Measurements from ENCODE around the gene DPYD. TPM values are rescaled to one million over a fixed set of nuclear protein-coding genes. Genes with fewer than 3 reads are reported as not detected.

Gene DPYD
- total RNA-seq (10 to 100 TPM; 17.3 to 25.5 TPM), polyA plus RNA-seq (ENCODE audit: insufficient read length in 2 of 2) (1 to 10 TPM; 3.7 to 3.8 TPM)
- long read RNA-seq, donor 1 = 0 reads
- long read RNA-seq, donor 2 = 0 reads
- long read RNA-seq, donor 3 = 0 reads
- long read RNA-seq, donor 4, full-length matches to known transcripts = 2 of 2 reads
- long read RNA-seq, donor 4, partial matches to known transcripts = 0 of 2 reads
- long read RNA-seq, donor 4, other reads (novel, unspliced or antisense) = 0 of 2 reads

GRCh38 chr1:97920832-97921571 lies at the start of gene DPYD:
TSS of gene DPYD (minus strand) at chr1:97921034. CDS start at chr1:97920922, 112 bp downstream.
- H3K27me3 ChIP-seq (ENCODE audit: control insufficient read depth, insufficient read depth, low read length) = peaks cover 6% of the 10 kb centered on the region
- no peaks in the 10 kb centered on the region for H3K36me3 ChIP-seq (ENCODE audit: control insufficient read depth, insufficient read depth, low read length)
- peak within 1 kb of the TSS; percentile 86 for H3K27ac ChIP-seq (ENCODE audit: low read depth, low read length)
- peaks cover 7% of the 10 kb centered on the region for H3K4me1 ChIP-seq (ENCODE audit: control insufficient read depth, insufficient read depth, low read length)
- peak; percentile 68 to 95 (median 74) for DNase-seq (ENCODE audit: low read depth in 4 of 6, low spot score in 6 of 6)
- H3K4me3 ChIP-seq (ENCODE audit: low read depth, low read length) = peak within 1 kb of the TSS; percentile 83
- no peaks in the 10 kb centered on the region for H3K9me3 ChIP-seq (ENCODE audit: control insufficient read depth, insufficient read depth, low read length)
- 0% methylated on average over 39 of the region's 50 CpGs for WGBS (ENCODE audit: insufficient coverage)

- Histone ChIP-seq H3K9me3 (ENCODE audit: control insufficient read depth, insufficient read depth, low read length) (no peaks in the 10 kb centered on the region), H3K27me3 (ENCODE audit: control insufficient read depth, insufficient read depth, low read length) (no peaks in the 10 kb centered on the region), H3K27ac (ENCODE audit: low read depth, low read length) (no peak overlapping the region), H3K36me3 (ENCODE audit: control insufficient read depth, insufficient read depth, low read length) (no peaks in the 10 kb centered on the region), H3K4me1 (ENCODE audit: control insufficient read depth, insufficient read depth, low read length) (no peaks in the 10 kb centered on the region), H3K4me3 (ENCODE audit: low read depth, low read length) (no peak overlapping the region)
- no peak for DNase-seq (ENCODE audit: low read depth in 4 of 6, low spot score in 6 of 6)
These were observed 39.6 kb upstream of the DPYD start for GRCh38 chr1:97960470-97960869.

GRCh38 chr1:97947695-97948094 lies 26.9 kb upstream of the DPYD start:
- DNase-seq (ENCODE audit: low read depth in 4 of 6, low spot score in 6 of 6) = no peak
- no CpG with 5 or more reads among the region's 3 CpGs for WGBS (ENCODE audit: insufficient coverage)
- no peaks in the 10 kb centered on the region for H3K4me1 ChIP-seq (ENCODE audit: control insufficient read depth, insufficient read depth, low read length)
- H3K9me3 ChIP-seq (ENCODE audit: control insufficient read depth, insufficient read depth, low read length) = no peaks in the 10 kb centered on the region
- no peaks in the 10 kb centered on the region for H3K36me3 ChIP-seq (ENCODE audit: control insufficient read depth, insufficient read depth, low read length)
- H3K27me3 ChIP-seq (ENCODE audit: control insufficient read depth, insufficient read depth, low read length) = no peaks in the 10 kb centered on the region
- H3K27ac ChIP-seq (ENCODE audit: low read depth, low read length) = no peak overlapping the region
- no peak overlapping the region for H3K4me3 ChIP-seq (ENCODE audit: low read depth, low read length)

GRCh38 chr1:97943354-97943753 lies 22.5 kb upstream of the DPYD start:
- WGBS (ENCODE audit: insufficient coverage) = 35% methylated on average over 2 of the region's 4 CpGs
- Histone ChIP-seq H3K27ac (ENCODE audit: low read depth, low read length) (no peak overlapping the region), H3K4me1 (ENCODE audit: control insufficient read depth, insufficient read depth, low read length) (no peaks in the 10 kb centered on the region), H3K27me3 (ENCODE audit: control insufficient read depth, insufficient read depth, low read length) (no peaks in the 10 kb centered on the region), H3K9me3 (ENCODE audit: control insufficient read depth, insufficient read depth, low read length) (no peaks in the 10 kb centered on the region), H3K4me3 (ENCODE audit: low read depth, low read length) (no peak overlapping the region), H3K36me3 (ENCODE audit: control insufficient read depth, insufficient read depth, low read length) (no peaks in the 10 kb centered on the region)
- DNase-seq (ENCODE audit: low read depth in 4 of 6, low spot score in 6 of 6) = no peak

GRCh38 chr1:97942161-97943123 lies 21.6 kb upstream of the DPYD start:
- no peak overlapping the region for H3K4me3 ChIP-seq (ENCODE audit: low read depth, low read length)
- H3K27me3 ChIP-seq (ENCODE audit: control insufficient read depth, insufficient read depth, low read length) = no peaks in the 10 kb centered on the region
- no CpG with 5 or more reads among the region's 2 CpGs for WGBS (ENCODE audit: insufficient coverage)
- DNase-seq (ENCODE audit: low read depth in 4 of 6, low spot score in 6 of 6) = no peak
- H3K4me1 ChIP-seq (ENCODE audit: control insufficient read depth, insufficient read depth, low read length) = no peaks in the 10 kb centered on the region
- H3K27ac ChIP-seq (ENCODE audit: low read depth, low read length) = no peak overlapping the region
- no peaks in the 10 kb centered on the region for H3K36me3 ChIP-seq (ENCODE audit: control insufficient read depth, insufficient read depth, low read length)
- no peaks in the 10 kb centered on the region for H3K9me3 ChIP-seq (ENCODE audit: control insufficient read depth, insufficient read depth, low read length)

- H3K27me3 ChIP-seq (ENCODE audit: control insufficient read depth, insufficient read depth, low read length) = no peaks in the 10 kb centered on the region
- WGBS (ENCODE audit: insufficient coverage) = 74% methylated on average over 3 of the region's 3 CpGs
- no peak overlapping the region for H3K4me3 ChIP-seq (ENCODE audit: low read depth, low read length)
- H3K27ac ChIP-seq (ENCODE audit: low read depth, low read length) = no peak overlapping the region
- DNase-seq (ENCODE audit: low read depth in 4 of 6, low spot score in 6 of 6) = no peak
- no peaks in the 10 kb centered on the region for H3K9me3 ChIP-seq (ENCODE audit: control insufficient read depth, insufficient read depth, low read length)
- H3K36me3 ChIP-seq (ENCODE audit: control insufficient read depth, insufficient read depth, low read length) = no peaks in the 10 kb centered on the region
- no peaks in the 10 kb centered on the region for H3K4me1 ChIP-seq (ENCODE audit: control insufficient read depth, insufficient read depth, low read length)
These were observed 17.4 kb upstream of the DPYD start for GRCh38 chr1:97938285-97938642.

GRCh38 chr1:97936976-97937375 lies 16.1 kb upstream of the DPYD start:
- Histone ChIP-seq H3K27ac (ENCODE audit: low read depth, low read length) (no peak overlapping the region), H3K4me1 (ENCODE audit: control insufficient read depth, insufficient read depth, low read length) (no peaks in the 10 kb centered on the region), H3K4me3 (ENCODE audit: low read depth, low read length) (no peak overlapping the region), H3K9me3 (ENCODE audit: control insufficient read depth, insufficient read depth, low read length) (no peaks in the 10 kb centered on the region), H3K36me3 (ENCODE audit: control insufficient read depth, insufficient read depth, low read length) (no peaks in the 10 kb centered on the region), H3K27me3 (ENCODE audit: control insufficient read depth, insufficient read depth, low read length) (no peaks in the 10 kb centered on the region)
- WGBS (ENCODE audit: insufficient coverage) = 0% methylated on average over 1 of the region's 2 CpGs
- DNase-seq (ENCODE audit: low read depth in 4 of 6, low spot score in 6 of 6) = peak in 2 of 6 donors; percentile 34 to 42

- WGBS (ENCODE audit: insufficient coverage) = 92% methylated on average over 4 of the region's 6 CpGs
- Histone ChIP-seq H3K27ac (ENCODE audit: low read depth, low read length) (no peak overlapping the region), H3K36me3 (ENCODE audit: control insufficient read depth, insufficient read depth, low read length) (no peaks in the 10 kb centered on the region), H3K4me3 (ENCODE audit: low read depth, low read length) (no peak overlapping the region), H3K27me3 (ENCODE audit: control insufficient read depth, insufficient read depth, low read length) (no peaks in the 10 kb centered on the region), H3K4me1 (ENCODE audit: control insufficient read depth, insufficient read depth, low read length) (no peaks in the 10 kb centered on the region), H3K9me3 (ENCODE audit: control insufficient read depth, insufficient read depth, low read length) (no peaks in the 10 kb centered on the region)
- DNase-seq (ENCODE audit: low read depth in 4 of 6, low spot score in 6 of 6) = no peak
These were observed 13.7 kb upstream of the DPYD start for GRCh38 chr1:97934491-97934890.

- Histone ChIP-seq H3K4me3 (ENCODE audit: low read depth, low read length) (no peak overlapping the region), H3K27me3 (ENCODE audit: control insufficient read depth, insufficient read depth, low read length) (no peaks in the 10 kb centered on the region), H3K36me3 (ENCODE audit: control insufficient read depth, insufficient read depth, low read length) (no peaks in the 10 kb centered on the region), H3K27ac (ENCODE audit: low read depth, low read length) (no peak overlapping the region), H3K9me3 (ENCODE audit: control insufficient read depth, insufficient read depth, low read length) (no peaks in the 10 kb centered on the region), H3K4me1 (ENCODE audit: control insufficient read depth, insufficient read depth, low read length) (no peaks in the 10 kb centered on the region)
- DNase-seq (ENCODE audit: low read depth in 4 of 6, low spot score in 6 of 6) = peak in 1 of 6 donors; percentile 66
- no CpG with 5 or more reads among the region's 5 CpGs for WGBS (ENCODE audit: insufficient coverage)
These were observed 9.3 kb upstream of the DPYD start for GRCh38 chr1:97929874-97930851.
